Activated CD8-positive, alpha-beta T cell treated with anti-CD3 and anti-CD28 coated beads for 36 hours (primary cell): Measurements from ENCODE around the gene ARSB. TPM values are rescaled to one million over a fixed set of nuclear protein-coding genes. Genes with fewer than 3 reads are reported as not detected.

Experiments used
- ATAC-seq: fragments of 200-7000 bp; cut with Tn5 transposase; one replicate; pipeline ENCODE4 v1.10.0; 2021; ENCODE audit warnings: mild to moderate bottlenecking, moderate library complexity
- CTCF ChIA-PET: fragments of 350-600 bp; sonication (Branson Sonifier 250); formaldehyde crosslinking; loops from one replicate; lab custom pipeline; 2021; ENCODE audit warnings: antibody characterized with exemption; lab: Charles Lee
- POLR2A ChIA-PET: fragments of 350-600 bp; sonication (Branson Sonifier 250); formaldehyde crosslinking; loops from one replicate; lab custom pipeline; 2021; ENCODE audit warnings: antibody characterized with exemption; lab: Charles Lee
- DNase-seq: peaks from one replicate; pipeline ENCODE4 v3.0.0-alpha.2; 2020
- H3K27ac Mint-ChIP-seq: one replicate; pipeline ENCODE4 v1.8.0; 2021; ENCODE audit warnings: mild to moderate bottlenecking, mixed read lengths
- H3K27me3 Mint-ChIP-seq: one replicate; pipeline ENCODE4 v1.8.0; 2021; ENCODE audit warnings: mixed read lengths
- H3K36me3 Mint-ChIP-seq: one replicate; pipeline ENCODE4 v1.8.0; 2021; ENCODE audit warnings: low read depth, mixed read lengths
- H3K4me1 Mint-ChIP-seq: one replicate; pipeline ENCODE4 v1.8.0; 2021; ENCODE audit warnings: low read depth, mixed read lengths
- H3K4me3 Mint-ChIP-seq: one replicate; pipeline ENCODE4 v1.8.0; 2021; ENCODE audit warnings: mild to moderate bottlenecking, moderate library complexity, mixed read lengths
- H3K9me3 Mint-ChIP-seq: one replicate; pipeline ENCODE4 v1.8.0; 2021; ENCODE audit warnings: mixed read lengths
- CTCF ChIP-seq: fragments of 200-600 bp; IDR thresholded peaks from one replicate; pipeline ENCODE4 v1.8.0; 2022; ENCODE audit warnings: antibody characterized with exemption, mild to moderate bottlenecking
- intact Hi-C: fragments of 100-400 bp; cut with micrococcal nuclease; formaldehyde crosslinking; loops from one replicate; pipeline ENCODE4 v1.10.0; 2022
- total RNA-seq, 2 experiments: library from RNA; stranded (reverse); gene quantifications; one replicate each; pipeline ENCODE4 v1.2.3, GENCODE V29; 2021

ARSB gene
- total RNA-seq, 2 experiments from 2014 or later: 8.8 to 9.1 TPM

- no peak for TF ChIP-seq CTCF
- ChIA-PET POLR2A (no interaction called here), CTCF (no interaction called here)
- ATAC-seq (no peak), DNase-seq (no peak)
- peaks cover 5% of the 10 kb centered on the region for H3K36me3 Mint-ChIP-seq
- H3K4me3 Mint-ChIP-seq: no peak overlapping the region
- peaks cover 6% of the 10 kb centered on the region for H3K4me1 Mint-ChIP-seq
- H3K27me3 Mint-ChIP-seq: no peaks in the 10 kb centered on the region
- intact Hi-C loops: no loop called here
- no peaks in the 10 kb centered on the region for H3K9me3 Mint-ChIP-seq
- no peak overlapping the region for H3K27ac Mint-ChIP-seq
These were observed 190.4 kb downstream of the ARSB start for GRCh38 chr5:78794693-78795215.

GRCh38 chr5:78793907-78794662, 191.0 kb downstream of the ARSB start:
- no peaks in the 10 kb centered on the region for H3K9me3 Mint-ChIP-seq
- H3K27me3 Mint-ChIP-seq: no peaks in the 10 kb centered on the region
- DNase-seq (no peak), ATAC-seq (no peak)
- no peak for TF ChIP-seq CTCF
- CTCF ChIA-PET: no interaction called here
- peaks cover 6% of the 10 kb centered on the region for H3K4me1 Mint-ChIP-seq
- no peaks in the 10 kb centered on the region for H3K36me3 Mint-ChIP-seq
- H3K27ac Mint-ChIP-seq: no peak overlapping the region
- intact Hi-C loops: no loop called here
- H3K4me3 Mint-ChIP-seq: no peak overlapping the region
- POLR2A ChIA-PET: no interaction called here

- Mint-ChIP-seq H3K4me3 (no peak overlapping the region), H3K27me3 (no peaks in the 10 kb centered on the region), H3K36me3 (peaks cover 4% of the 10 kb centered on the region), H3K27ac (no peak overlapping the region), H3K4me1 (peaks cover 6% of the 10 kb centered on the region), H3K9me3 (no peaks in the 10 kb centered on the region)
- POLR2A ChIA-PET: interaction anchor here (0.6 kb wide), 1 partner anchor 22 kb away, joined by 3 read pairs; no protein-coding TSS in a partner anchor
- ATAC-seq: no peak
- no peak for DNase-seq
- no peak for TF ChIP-seq CTCF
- intact Hi-C loops: no loop called here
- CTCF ChIA-PET: no interaction called here
These were observed 192.6 kb downstream of the ARSB start for GRCh38 chr5:78792345-78793055.

- Mint-ChIP-seq H3K27me3 (no peaks in the 10 kb centered on the region), H3K4me3 (no peak overlapping the region), H3K9me3 (no peaks in the 10 kb centered on the region), H3K4me1 (peaks cover 6% of the 10 kb centered on the region), H3K36me3 (peaks cover 4% of the 10 kb centered on the region), H3K27ac (no peak overlapping the region)
- no peak for TF ChIP-seq CTCF
- ChIA-PET POLR2A (no interaction called here), CTCF (no interaction called here)
- ATAC-seq (no peak), DNase-seq (no peak)
- intact Hi-C loops: no loop called here
These were observed 193.5 kb downstream of the ARSB start for GRCh38 chr5:78791501-78792100.

- peaks cover 2% of the 10 kb centered on the region for H3K4me1 Mint-ChIP-seq
- H3K27ac Mint-ChIP-seq: no peak overlapping the region
- ChIA-PET POLR2A (no interaction called here), CTCF (no interaction called here)
- peaks cover 11% of the 10 kb centered on the region for H3K36me3 Mint-ChIP-seq
- intact Hi-C loops: no loop called here
- no peak for TF ChIP-seq CTCF
- no peak for DNase-seq
- no peak for ATAC-seq
- no peak overlapping the region for H3K4me3 Mint-ChIP-seq
- no peaks in the 10 kb centered on the region for H3K9me3 Mint-ChIP-seq
- H3K27me3 Mint-ChIP-seq: no peaks in the 10 kb centered on the region
These were observed 197.3 kb downstream of the ARSB start for GRCh38 chr5:78787783-78788182.
